Testis (tissue), 2 donors: ENCODE results near the gene CYP4F22.

Experiments used
- CTCF ChIP-seq, 3 experiments: fragments of 450-650 bp in 2 of 3; fragments of 200-600 bp in 1 of 3; sonication (generic) in 1 of 3; IDR thresholded peaks; one replicate each; pipeline ENCODE4 v1.5.1; 2016 to 2019; ENCODE audit warnings: antibody characterized with exemption in 3 of 3, mild to moderate bottlenecking in 2 of 3, moderate library complexity in 1 of 3
- POLR2A ChIP-seq: fragments of 450-650 bp; IDR thresholded peaks from one replicate; pipeline ENCODE4 v1.6.1; 2017; ENCODE audit warnings: antibody characterized with exemption, mild to moderate bottlenecking, moderate library complexity

DNA sequence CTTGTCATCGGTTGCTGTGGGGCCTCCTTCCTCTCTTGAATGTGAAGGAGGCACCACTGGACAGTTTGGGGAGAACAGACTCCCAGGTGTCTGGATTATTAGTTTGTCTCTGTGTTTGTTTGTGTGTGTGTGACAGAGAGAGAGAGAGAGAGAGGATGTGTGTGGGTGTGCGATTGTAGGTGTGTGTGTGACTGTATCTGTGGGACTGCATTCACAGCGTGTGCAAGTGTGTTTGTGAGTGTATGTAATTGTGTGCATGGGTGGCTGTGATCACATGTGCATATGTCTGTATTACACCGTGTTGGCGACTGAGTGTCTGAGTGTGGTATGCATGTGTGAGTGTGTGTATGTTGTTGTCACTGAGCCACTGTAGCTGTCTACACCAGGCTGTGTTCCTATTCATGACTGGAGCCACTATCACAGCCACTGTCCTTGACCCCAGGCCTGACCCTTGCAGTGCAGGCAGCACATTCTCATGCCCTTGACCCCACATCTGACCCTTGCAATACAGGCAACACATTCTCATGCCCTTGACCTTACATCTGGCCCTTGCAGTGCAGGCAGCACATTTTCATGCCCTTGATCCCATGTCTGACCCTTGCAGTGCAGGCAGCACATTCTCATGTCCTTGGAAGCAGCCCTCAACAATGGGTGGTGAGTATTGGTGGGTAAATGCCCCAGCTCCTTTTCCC is 81.6 kb downstream of the CYP4F22 start:
- no peak for TF ChIP-seq CTCF (IDR thresholded peaks at IDR 0.05)
- no peak for TF ChIP-seq POLR2A
